ENCODE results near the gene STAT2. TPM values are rescaled to one million over a fixed set of nuclear protein-coding genes. Genes with fewer than 3 reads are reported as not detected.

The STAT2 gene
- total and polyA plus RNA-seq, 12 donors = 45.3 to 197 (median 98.9) TPM

GRCh38 chr12:56362130-56363059 is 2.5 kb upstream of the STAT2 start, which contains the start of gene APOF:
Gene APOF, minus strand, starts transcription at chr12:56362857. Its CDS starts 112 bp downstream, at chr12:56362745.
- no peaks in the 10 kb centered on the region for H3K27me3 ChIP-seq
- no peaks in the 10 kb centered on the region for H3K9me3 ChIP-seq (replicated peaks in 1 of 3)
- DNase-seq = no peak
- no peak within 1 kb of the TSS for H3K4me3 ChIP-seq
- H3K36me3 ChIP-seq (replicated peaks in 1 of 2) = no peaks in the 10 kb centered on the region
- TF ChIP-seq POLR2A (IDR thresholded peaks at IDR 0.05) = no peak
- TF ChIP-seq CTCF (IDR thresholded peaks at IDR 0.05) = no peak
- H3K27ac ChIP-seq = no peak within 1 kb of the TSS
- 91 to 96% (median 92%) methylated on average over 8 to 10 of the region's 10 CpGs for WGBS, 4 donors
- peaks cover 14 to 24% of the 10 kb centered on the region in 2 donors for H3K4me1 ChIP-seq (replicated peaks in 1 of 2)
- intact Hi-C loops (cut with DNase I) = no loop called here

GRCh38 chr12:56361487-56362129 is 1.7 kb upstream of the STAT2 start:
- peaks cover 0 to under 1% of the 10 kb centered on the region in 2 donors for H3K36me3 ChIP-seq (replicated peaks in 1 of 2)
- WGBS, 4 donors = 71 to 84% (median 78%) methylated on average over 4 to 8 of the region's 8 CpGs
- intact Hi-C loops (cut with DNase I) = no loop called here
- peaks cover 14 to 24% of the 10 kb centered on the region in 2 donors for H3K4me1 ChIP-seq (replicated peaks in 1 of 2)
- no peaks in the 10 kb centered on the region for H3K9me3 ChIP-seq (replicated peaks in 1 of 3)
- no peaks in the 10 kb centered on the region for H3K27me3 ChIP-seq
- no peak overlapping the region for H3K4me3 ChIP-seq
- TF ChIP-seq CTCF (IDR thresholded peaks at IDR 0.05) (no peak), POLR2A (IDR thresholded peaks at IDR 0.05) (no peak)
- no peak overlapping the region for H3K27ac ChIP-seq
- DNase-seq = no peak

GRCh38 chr12:56358836-56359532 is 923 bp downstream of the STAT2 start:
- Histone ChIP-seq H3K36me3 (replicated peaks in 1 of 2) (peaks cover 0 to 26% of the 10 kb centered on the region in 2 donors), H3K27me3 (no peaks in the 10 kb centered on the region), H3K4me1 (replicated peaks in 1 of 2) (peaks cover 14 to 24% of the 10 kb centered on the region in 2 donors), H3K27ac (peak overlapping the region; percentile 17 to 95 (median 84)), H3K9me3 (replicated peaks in 1 of 3) (no peaks in the 10 kb centered on the region), H3K4me3 (peak overlapping the region in 2 of 4 donors; percentile 42 to 76)
- TF ChIP-seq CTCF (IDR thresholded peaks at IDR 0.05) = no peak
- TF ChIP-seq POLR2A (IDR thresholded peaks at IDR 0.05) = no peak
- 0 to 29% (median 3%) methylated on average over 1 of the region's 1 CpG for WGBS, 4 donors
- peak in 5 of 7 donors; percentile 18 to 68 (median 32) for DNase-seq
- intact Hi-C loops (cut with DNase I) = loop anchor here (10.0 kb wide), 1 partner anchor 96 kb away; the partner anchor contains the start of gene MIP (in 2 of the 2)
